Measurements from ENCODE around the gene SLC30A2. TPM values are rescaled to one million over a fixed set of nuclear protein-coding genes. Genes with fewer than 3 reads are reported as not detected.

SLC30A2 gene
- total RNA-seq, 1 experiment from 2014 or later, result 0.35 TPM

DNA sequence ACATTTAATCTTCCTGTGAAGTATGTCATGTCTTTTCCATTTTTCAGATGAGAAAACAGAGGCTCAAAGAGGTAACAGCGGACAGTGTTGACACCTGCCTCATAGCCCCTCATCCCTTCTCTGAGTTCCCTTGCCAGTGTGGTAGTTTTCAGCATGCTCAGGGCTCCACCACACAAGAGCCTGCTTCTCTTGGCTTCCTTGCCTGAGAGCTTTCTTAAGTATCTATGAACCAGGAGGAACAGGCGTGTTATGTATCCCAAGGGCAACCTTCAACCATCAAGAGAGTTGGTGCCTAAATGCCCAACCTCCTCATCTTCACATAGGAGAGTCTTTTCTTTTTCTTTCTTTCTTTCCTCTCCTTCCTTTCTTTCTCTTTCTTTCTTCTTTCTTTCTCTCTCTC lies 42.2 kb downstream of the SLC30A2 start:
- Histone ChIP-seq H2BK20ac (ENCODE audit: low read depth, low read length, poor library complexity, severe bottlenecking) (no peak overlapping the region), H3K4me1 (ENCODE audit: insufficient read depth, low read length) (peaks cover under 1% of the 10 kb centered on the region; the same call in 1 of the 2 replicates), H3K9ac (ENCODE audit: extremely low read depth, insufficient read length, low read length) (no peak overlapping the region), H4K20me1 (ENCODE audit: control insufficient read depth, insufficient read depth, insufficient read length) (no peaks in the 10 kb centered on the region), H3K23ac (ENCODE audit: insufficient read length, low read depth, low read length) (no peak overlapping the region), H3T11ph (ENCODE audit: low read length) (no peak overlapping the region), H4K91ac (ENCODE audit: insufficient read length, low read depth, low read length) (no peak overlapping the region), H3K14ac (ENCODE audit: insufficient read depth, low read length) (no peak overlapping the region), H2BK15ac (ENCODE audit: low read depth, low read length) (no peak overlapping the region), H3K79me2 (ENCODE audit: insufficient read depth, low read length) (no peaks in the 10 kb centered on the region), H2BK12ac (ENCODE audit: insufficient read length, low read depth, low read length) (no peak overlapping the region), H2AK5ac (ENCODE audit: insufficient read length, low read length) (no peak overlapping the region), H3K4me2 (ENCODE audit: insufficient read depth, insufficient read length, low read length) (no peak overlapping the region), H3K27me3 (ENCODE audit: insufficient read depth, low read length) (no peaks in the 10 kb centered on the region), H4K8ac (replicated peaks; ENCODE audit: insufficient read length, low read depth, low read length) (no peak overlapping the region), H3K27ac (ENCODE audit: insufficient read length, low read depth, low read length) (no peak overlapping the region), H3K23me2 (ENCODE audit: insufficient read length, low read depth, low read length, poor library complexity, severe bottlenecking) (no peaks in the 10 kb centered on the region), H2AFZ (ENCODE audit: low read length) (no peak overlapping the region), H4K5ac (ENCODE audit: insufficient read length, low read depth, low read length) (no peak overlapping the region), H3K79me1 (ENCODE audit: insufficient read depth, low read depth, low read length, poor library complexity, severe bottlenecking) (no peaks in the 10 kb centered on the region), H3K56ac (ENCODE audit: insufficient read length, low read depth, low read length) (no peak overlapping the region), H3K4ac (ENCODE audit: low read depth, low read length) (no peak overlapping the region), H2BK5ac (ENCODE audit: insufficient read length, low read length) (no peak overlapping the region), H3K9me3 (ENCODE audit: control insufficient read depth, low read depth, low read length) (no peaks in the 10 kb centered on the region), H3K18ac (ENCODE audit: insufficient read length, low read depth, low read length) (no peak overlapping the region), H2BK120ac (ENCODE audit: low read depth, low read length, poor library complexity, severe bottlenecking) (no peak overlapping the region)
- H3K27me3 Mint-ChIP-seq (ENCODE audit: low read depth), result peaks cover 4% of the 10 kb centered on the region
- no peak for DNase-seq
- WGBS (ENCODE audit: extremely low coverage, insufficient read length, low lambda C conversion rate), result no CpG with 5 or more reads among the region's 2 CpGs
- H3K36me3 Mint-ChIP-seq (ENCODE audit: insufficient read depth in 1 of 3, low read depth in 3 of 3), result no peaks in the 10 kb centered on the region; a peak in 1 of 7 replicates
- H3K9me3 Mint-ChIP-seq, result no peaks in the 10 kb centered on the region
- peaks cover 8 to 12% of the 10 kb centered on the region in 2 experiments for H3K4me1 Mint-ChIP-seq
- H3K4me3 Mint-ChIP-seq, result no peak overlapping the region
- TF ChIP-seq, protein P1, sequence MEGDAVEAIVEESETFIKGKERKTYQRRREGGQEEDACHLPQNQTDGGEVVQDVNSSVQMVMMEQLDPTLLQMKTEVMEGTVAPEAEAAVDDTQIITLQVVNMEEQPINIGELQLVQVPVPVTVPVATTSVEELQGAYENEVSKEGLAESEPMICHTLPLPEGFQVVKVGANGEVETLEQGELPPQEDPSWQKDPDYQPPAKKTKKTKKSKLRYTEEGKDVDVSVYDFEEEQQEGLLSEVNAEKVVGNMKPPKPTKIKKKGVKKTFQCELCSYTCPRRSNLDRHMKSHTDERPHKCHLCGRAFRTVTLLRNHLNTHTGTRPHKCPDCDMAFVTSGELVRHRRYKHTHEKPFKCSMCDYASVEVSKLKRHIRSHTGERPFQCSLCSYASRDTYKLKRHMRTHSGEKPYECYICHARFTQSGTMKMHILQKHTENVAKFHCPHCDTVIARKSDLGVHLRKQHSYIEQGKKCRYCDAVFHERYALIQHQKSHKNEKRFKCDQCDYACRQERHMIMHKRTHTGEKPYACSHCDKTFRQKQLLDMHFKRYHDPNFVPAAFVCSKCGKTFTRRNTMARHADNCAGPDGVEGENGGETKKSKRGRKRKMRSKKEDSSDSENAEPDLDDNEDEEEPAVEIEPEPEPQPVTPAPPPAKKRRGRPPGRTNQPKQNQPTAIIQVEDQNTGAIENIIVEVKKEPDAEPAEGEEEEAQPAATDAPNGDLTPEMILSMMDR (conservative IDR thresholded peaks at IDR 0.05), result no peak
- H3K27ac Mint-ChIP-seq, result no peak overlapping the region
